HuH-7.5 (cell line): Measurements from ENCODE around the gene PROK1.
"Not testable (repeated sequence)": the region's sequence is repeated elsewhere in the genome, so short reads cannot be mapped to it uniquely, and the experiment has no call there.

Source experiments
- DNase-seq: peaks from one replicate; pipeline ENCODE4 v3.0.0; 2011; ENCODE audit warnings: low spot score

PROK1 gene

GRCh38 chr1:110433803-110434202 lies 17.1 kb upstream of the PROK1 start:
- peak; percentile 74 for DNase-seq

GRCh38 chr1:110434946-110435345 lies 16.0 kb upstream of the PROK1 start:
- DNase-seq = no peak

GRCh38 chr1:110436635-110437034 lies 14.3 kb upstream of the PROK1 start:
- no peak for DNase-seq

- DNase-seq = not testable (repeated sequence)
Measured at GRCh38 chr1:110437645-110438299, 13.2 kb upstream of the PROK1 start.

GRCh38 chr1:110438893-110439292 lies 12.1 kb upstream of the PROK1 start:
- DNase-seq = no peak

GRCh38 chr1:110439873-110440272 lies 11.1 kb upstream of the PROK1 start:
- not testable (repeated sequence) for DNase-seq

- DNase-seq = no peak
Measured at GRCh38 chr1:110440877-110441276, 10.1 kb upstream of the PROK1 start.

- no peak for DNase-seq
Measured at GRCh38 chr1:110441888-110442287, 9.1 kb upstream of the PROK1 start.

GRCh38 chr1:110443451-110443850 lies 7.5 kb upstream of the PROK1 start:
- no peak for DNase-seq

- DNase-seq = no peak
Measured at GRCh38 chr1:110444561-110444960, 6.4 kb upstream of the PROK1 start.

GRCh38 chr1:110449661-110450651 lies 993 bp upstream of the PROK1 start:
- DNase-seq = no peak

GRCh38 chr1:110452330-110452729 lies 1.4 kb downstream of the PROK1 start:
- DNase-seq = no peak

- no peak for DNase-seq
Measured at GRCh38 chr1:110453829-110454228, 2.9 kb downstream of the PROK1 start.

- no peak for DNase-seq
Measured at GRCh38 chr1:110454328-110454727, 3.4 kb downstream of the PROK1 start.

- peak; percentile 25 for DNase-seq
Measured at GRCh38 chr1:110455151-110455550, 4.2 kb downstream of the PROK1 start.

- no peak for DNase-seq
Measured at GRCh38 chr1:110457206-110457605, 6.3 kb downstream of the PROK1 start.

- DNase-seq = peak; percentile 65
Measured at GRCh38 chr1:110460253-110461220, 9.6 kb downstream of the PROK1 start.

GRCh38 chr1:110462093-110462492 lies 11.1 kb downstream of the PROK1 start:
- DNase-seq = no peak

- DNase-seq = no peak
Measured at GRCh38 chr1:110462964-110463363, 12.0 kb downstream of the PROK1 start.

GRCh38 chr1:110463725-110464124 lies 12.8 kb downstream of the PROK1 start:
- DNase-seq = no peak

- DNase-seq = no peak
Measured at GRCh38 chr1:110464340-110464739, 13.4 kb downstream of the PROK1 start.
